Activated T-cell treated with anti-CD3 and anti-CD28 coated beads, Interleukin-2, amount 50 U/mL, for 48 hours (primary cell): ENCODE measurements around the gene KHDC4.
"Not testable (repeated sequence)": the region's sequence is repeated elsewhere in the genome, so short reads cannot be mapped to it uniquely, and the experiment has no call there.

Experiments used
- DNase-seq, 2 experiments: peaks; one replicate each; pipeline ENCODE4 v3.0.0-alpha.2; 2020

KHDC4 gene

GRCh38 chr1:155897746-155898145, 36.5 kb downstream of the KHDC4 start:
- DNase-seq, result no peak

GRCh38 chr1:155896476-155896875, 37.7 kb downstream of the KHDC4 start:
- DNase-seq, result not testable (repeated sequence)

- DNase-seq, result not testable (repeated sequence)
These were observed 38.6 kb downstream of the KHDC4 start for GRCh38 chr1:155895617-155896016.

GRCh38 chr1:155893389-155894142, 40.6 kb downstream of the KHDC4 start:
- peak in 1 of 2 experiments; percentile 24 for DNase-seq

GRCh38 chr1:155892796-155893195, 41.4 kb downstream of the KHDC4 start:
- DNase-seq, result no peak

GRCh38 chr1:155890251-155890650, 44.0 kb downstream of the KHDC4 start:
- no peak for DNase-seq

- DNase-seq, result no peak
These were observed 44.6 kb downstream of the KHDC4 start for GRCh38 chr1:155889566-155889965.

GRCh38 chr1:155888481-155888880, 45.7 kb downstream of the KHDC4 start:
- no peak for DNase-seq

- no peak for DNase-seq
These were observed 49.2 kb downstream of the KHDC4 start for GRCh38 chr1:155884982-155885381.

GRCh38 chr1:155884031-155884960, 49.9 kb downstream of the KHDC4 start:
- DNase-seq, result no peak

- DNase-seq, result no peak
These were observed 51.4 kb downstream of the KHDC4 start for GRCh38 chr1:155882766-155883165.

GRCh38 chr1:155882235-155882634, 52.0 kb downstream of the KHDC4 start:
- DNase-seq, result no peak

GRCh38 chr1:155880950-155881349, 53.3 kb downstream of the KHDC4 start:
- no peak for DNase-seq

GRCh38 chr1:155880251-155880650, 54.0 kb downstream of the KHDC4 start:
- no peak for DNase-seq

GRCh38 chr1:155877945-155878344, 56.3 kb downstream of the KHDC4 start:
- DNase-seq, result no peak

- DNase-seq, result no peak
These were observed 60.4 kb downstream of the KHDC4 start for GRCh38 chr1:155873860-155874259.

GRCh38 chr1:155872527-155872926, 61.7 kb downstream of the KHDC4 start:
- no peak for DNase-seq

- no peak for DNase-seq
These were observed 62.8 kb downstream of the KHDC4 start for GRCh38 chr1:155871390-155871789.

GRCh38 chr1:155867766-155868165, 66.4 kb downstream of the KHDC4 start:
- DNase-seq, result no peak

GRCh38 chr1:155864393-155864792, 69.8 kb downstream of the KHDC4 start:
- DNase-seq, result no peak
